ENCODE results near the gene MTG2. TPM values are rescaled to one million over a fixed set of nuclear protein-coding genes. Genes with fewer than 3 reads are reported as not detected.

MTG2 gene
- total and polyA plus RNA-seq, 2 of the 13 experiments (the other 11 are each of a cell fraction or from before 2014, with no cell fraction given), result 20.4 to 37.8 TPM

DNA sequence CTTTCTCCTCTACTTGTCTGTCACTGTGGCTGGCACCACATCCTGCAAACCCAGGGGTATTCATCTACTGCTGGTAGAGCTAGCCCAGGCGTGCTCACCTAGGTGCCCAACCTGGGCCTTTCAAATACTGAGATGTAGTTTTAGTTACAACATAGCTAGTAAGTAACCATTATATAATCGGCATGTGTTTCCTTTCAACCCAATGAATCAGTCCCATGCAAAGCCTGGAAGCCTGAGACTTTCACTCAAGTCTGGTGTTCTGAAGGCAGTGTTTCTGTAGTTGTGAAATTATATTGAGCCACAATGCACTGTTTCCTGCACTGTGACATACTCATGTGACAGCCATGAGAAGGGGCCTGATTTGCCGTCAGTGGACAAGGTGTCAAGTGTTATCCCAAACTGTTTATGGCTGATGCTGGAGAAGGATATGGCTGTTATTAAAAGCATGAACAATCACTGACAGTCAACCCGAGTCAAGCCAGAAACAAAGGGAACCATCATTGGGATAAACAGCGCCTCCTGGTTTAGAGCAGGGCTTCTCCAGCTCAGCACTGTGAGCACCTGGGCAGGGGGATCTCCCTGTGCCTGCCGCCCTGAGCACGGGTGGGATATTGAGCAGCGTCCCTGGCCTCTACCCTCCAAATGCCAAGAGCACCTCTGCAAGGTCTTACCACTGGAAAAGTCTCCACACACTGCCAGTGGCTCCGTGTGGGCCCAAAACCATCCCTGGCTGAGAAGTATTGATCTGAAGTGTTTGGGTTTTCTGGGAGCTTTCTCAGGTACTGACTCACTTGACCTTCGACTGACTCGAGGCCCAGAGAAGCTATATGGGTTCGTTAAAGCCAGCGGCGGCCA is 41.2 kb upstream of the MTG2 start (continued):
- TF ChIP-seq TRIM24 (CRISPR knock-in tag; IDR thresholded peaks at IDR 0.05), result no peak
- no peak for TF ChIP-seq DPF2 (CRISPR knock-in tag; IDR thresholded peaks at IDR 0.05; ENCODE audit: borderline replicate concordance, low read depth)
- TF ChIP-seq ZNF281 (CRISPR knock-in tag; IDR thresholded peaks at IDR 0.05; ENCODE audit: borderline replicate concordance), result no peak
- TF ChIP-seq SAP130 (CRISPR knock-in tag; IDR thresholded peaks at IDR 0.05; ENCODE audit: low read depth), result peak; percentile 71
- no peak for TF ChIP-seq AFF4 (CRISPR knock-in tag; IDR thresholded peaks at IDR 0.05)
- TF ChIP-seq, protein P1, sequence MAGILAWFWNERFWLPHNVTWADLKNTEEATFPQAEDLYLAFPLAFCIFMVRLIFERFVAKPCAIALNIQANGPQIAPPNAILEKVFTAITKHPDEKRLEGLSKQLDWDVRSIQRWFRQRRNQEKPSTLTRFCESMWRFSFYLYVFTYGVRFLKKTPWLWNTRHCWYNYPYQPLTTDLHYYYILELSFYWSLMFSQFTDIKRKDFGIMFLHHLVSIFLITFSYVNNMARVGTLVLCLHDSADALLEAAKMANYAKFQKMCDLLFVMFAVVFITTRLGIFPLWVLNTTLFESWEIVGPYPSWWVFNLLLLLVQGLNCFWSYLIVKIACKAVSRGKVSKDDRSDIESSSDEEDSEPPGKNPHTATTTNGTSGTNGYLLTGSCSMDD (CRISPR knock-in tag; IDR thresholded peaks at IDR 0.05), result no peak
- TF ChIP-seq SRSF4 (IDR thresholded peaks at IDR 0.05; ENCODE audit: low read depth, low read length, poor library complexity, severe bottlenecking), result no peak
- TF ChIP-seq NFKBIZ (CRISPR knock-in tag; IDR thresholded peaks at IDR 0.05), result no peak; the same call in 1 of the 2 replicates
- no peak for TF ChIP-seq ZNF782 (CRISPR knock-in tag; IDR thresholded peaks at IDR 0.05; ENCODE audit: borderline replicate concordance)
- TF ChIP-seq BCL3 (CRISPR knock-in tag; IDR thresholded peaks at IDR 0.05), result no peak
- no peak for TF ChIP-seq ZNF354B (CRISPR knock-in tag; IDR thresholded peaks at IDR 0.05)
- TF ChIP-seq ZFP36L2 (CRISPR knock-in tag; IDR thresholded peaks at IDR 0.05), result no peak
- no peak for TF ChIP-seq ZNF282 (IDR thresholded peaks at IDR 0.05; ENCODE audit: partially characterized antibody)
- TF ChIP-seq POGZ (CRISPR knock-in tag; IDR thresholded peaks at IDR 0.05), result no peak
- TF ChIP-seq, protein P2, sequence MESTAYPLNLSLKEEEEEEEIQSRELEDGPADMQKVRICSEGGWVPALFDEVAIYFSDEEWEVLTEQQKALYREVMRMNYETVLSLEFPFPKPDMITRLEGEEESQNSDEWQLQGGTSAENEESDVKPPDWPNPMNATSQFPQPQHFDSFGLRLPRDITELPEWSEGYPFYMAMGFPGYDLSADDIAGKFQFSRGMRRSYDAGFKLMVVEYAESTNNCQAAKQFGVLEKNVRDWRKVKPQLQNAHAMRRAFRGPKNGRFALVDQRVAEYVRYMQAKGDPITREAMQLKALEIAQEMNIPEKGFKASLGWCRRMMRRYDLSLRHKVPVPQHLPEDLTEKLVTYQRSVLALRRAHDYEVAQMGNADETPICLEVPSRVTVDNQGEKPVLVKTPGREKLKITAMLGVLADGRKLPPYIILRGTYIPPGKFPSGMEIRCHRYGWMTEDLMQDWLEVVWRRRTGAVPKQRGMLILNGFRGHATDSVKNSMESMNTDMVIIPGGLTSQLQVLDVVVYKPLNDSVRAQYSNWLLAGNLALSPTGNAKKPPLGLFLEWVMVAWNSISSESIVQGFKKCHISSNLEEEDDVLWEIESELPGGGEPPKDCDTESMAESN (CRISPR knock-in tag; conservative IDR thresholded peaks at IDR 0.05), result no peak

Measured in HepG2 (cell line).